Skeletal muscle tissue (tissue), 4 donors: ENCODE data around the gene DROSHA. TPM values are rescaled to one million over a fixed set of nuclear protein-coding genes. Genes with fewer than 3 reads are reported as not detected.
"Not testable (repeated sequence)": the region's sequence is repeated elsewhere in the genome, so short reads cannot be mapped to it uniquely, and the experiment has no call there.

Experiments used
- H3K27ac ChIP-seq: one replicate; pipeline ENCODE4 v1.7.0; 2013; ENCODE audit warnings: mild to moderate bottlenecking, low read depth, low read length, inconsistent platforms
- H3K27me3 ChIP-seq, 3 donors: one replicate each; pipeline ENCODE4 v1.7.0; 2013; ENCODE audit warnings: low read length in 3 of 3; ENCODE audit not compliant: control insufficient read depth in 3 of 3, insufficient read depth in 3 of 3
- H3K36me3 ChIP-seq, 3 donors: one replicate each; pipeline ENCODE4 v1.7.0; 2013; ENCODE audit warnings: low read length in 3 of 3; ENCODE audit not compliant: control insufficient read depth in 3 of 3, insufficient read depth in 3 of 3
- H3K4me1 ChIP-seq, 3 donors: one replicate each; pipeline ENCODE4 v1.7.0; 2013; ENCODE audit warnings: low read length in 3 of 3, mild to moderate bottlenecking in 3 of 3; ENCODE audit not compliant: control insufficient read depth in 3 of 3, insufficient read depth in 3 of 3
- H3K4me3 ChIP-seq, 3 donors: one replicate each; pipeline ENCODE4 v1.7.0; 2013; ENCODE audit warnings: low read length in 3 of 3
- H3K9ac ChIP-seq, 3 donors: one replicate each; pipeline ENCODE4 v1.7.0; 2013; ENCODE audit warnings: low read length in 3 of 3, mild to moderate bottlenecking in 3 of 3, moderate library complexity in 2 of 3, low read depth in 1 of 3
- H3K9me3 ChIP-seq, 3 donors: one replicate each; pipeline ENCODE4 v1.7.0; 2013; ENCODE audit warnings: low read length in 3 of 3; ENCODE audit not compliant: control insufficient read depth in 3 of 3
- total RNA-seq: library from RNA; depleted of rRNA; stranded (reverse); fragments of >200 nt; gene quantifications from one replicate; pipeline ENCODE4 v1.2.3, GENCODE V29; 2014
- donor health status: Osteomylitis.

The DROSHA gene
- 67.3 TPM for total RNA-seq

DNA sequence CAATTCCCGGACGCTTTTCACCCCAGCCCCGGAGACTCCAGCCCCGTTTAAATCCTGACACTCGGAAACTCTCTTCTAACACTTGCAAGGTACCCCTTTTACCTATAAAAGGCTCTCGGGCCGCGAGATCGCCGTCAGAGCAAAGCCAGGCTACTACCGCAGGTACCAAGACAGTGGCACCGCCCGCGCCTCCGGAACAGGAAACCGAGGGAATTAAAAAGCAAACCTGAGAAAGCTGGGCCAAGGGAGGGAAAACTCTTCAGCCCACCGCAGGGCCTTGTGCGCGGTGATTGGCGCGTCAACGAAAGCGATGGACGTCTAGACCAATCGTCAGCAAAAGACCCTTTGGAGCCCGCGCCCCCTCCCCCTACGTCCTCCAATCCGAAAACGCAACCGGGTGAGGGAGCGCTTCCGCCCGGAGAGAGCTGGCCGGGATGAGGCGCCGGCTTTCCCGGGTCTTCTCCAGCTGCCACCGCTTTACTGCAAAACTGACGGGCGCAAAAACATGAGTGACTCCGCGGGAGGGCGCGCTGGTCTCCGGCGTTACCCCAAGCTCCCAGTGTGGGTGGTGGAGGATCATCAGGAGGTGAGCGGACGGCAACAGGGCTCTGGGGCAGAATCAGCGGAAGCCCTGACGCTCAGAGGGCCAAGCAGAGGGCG lies at the start of gene DROSHA, which contains the start of gene C5orf22:
Gene DROSHA, minus strand, starts transcription at position 206 of the 660 bp plus-strand sequence. CDS start 3,034 bp downstream, outside the sequence.
Gene C5orf22, plus strand, starts transcription at position 414 of the 660 bp plus-strand sequence. Its CDS starts 92 bp downstream, at position 506.
- Histone ChIP-seq H3K36me3 (peaks cover 24 to 40% (median 33%) of the 10 kb centered on the region in 3 donors), H3K9ac (peak within 1 kb of the TSS; percentile 91 to 97 (median 95)), H3K4me3 (peak within 1 kb of the TSS; percentile 95 to 99 (median 98)), H3K4me1 (peaks cover 20 to 30% (median 29%) of the 10 kb centered on the region in 3 donors), H3K9me3 (no peaks in the 10 kb centered on the region), H3K27ac (peak within 1 kb of the TSS; percentile 72), H3K27me3 (no peaks in the 10 kb centered on the region)

GRCh38 chr5:31579558-31579957 lies 47.7 kb upstream of the DROSHA start:
- Histone ChIP-seq H3K9ac (no peak overlapping the region), H3K27me3 (peaks cover 0 to 4% (median 0%) of the 10 kb centered on the region in 3 donors), H3K4me1 (no peaks in the 10 kb centered on the region), H3K4me3 (no peak overlapping the region), H3K36me3 (no peaks in the 10 kb centered on the region), H3K27ac (no peak overlapping the region), H3K9me3 (no peaks in the 10 kb centered on the region)

GRCh38 chr5:31577438-31577837 lies 45.5 kb upstream of the DROSHA start:
- no peaks in the 10 kb centered on the region for H3K4me1 ChIP-seq
- H3K9ac ChIP-seq: no peak overlapping the region
- H3K4me3 ChIP-seq: no peak overlapping the region
- H3K9me3 ChIP-seq: no peaks in the 10 kb centered on the region
- H3K36me3 ChIP-seq: no peaks in the 10 kb centered on the region
- no peak overlapping the region for H3K27ac ChIP-seq
- H3K27me3 ChIP-seq: peaks cover 0 to 4% (median 0%) of the 10 kb centered on the region in 3 donors

DNA sequence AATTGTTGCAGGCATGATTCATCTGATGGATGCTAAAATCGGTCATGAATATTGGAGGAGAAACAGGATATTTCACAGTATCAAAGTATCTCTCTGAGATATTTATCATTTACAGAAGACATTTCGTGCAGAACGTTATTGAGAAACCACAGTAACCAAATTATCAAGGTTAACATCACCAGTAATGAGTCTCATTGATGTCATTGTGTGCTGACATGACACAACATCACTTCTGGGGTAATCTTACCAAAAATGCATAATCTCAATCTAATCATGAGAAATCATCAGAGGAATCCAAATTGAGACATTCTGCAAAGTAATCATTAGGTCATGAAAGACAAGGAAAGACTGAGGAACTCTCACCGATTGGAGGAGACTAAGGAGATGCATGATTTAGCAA lies 42.9 kb upstream of the DROSHA start:
- H3K4me1 ChIP-seq: no peaks in the 10 kb centered on the region

DNA sequence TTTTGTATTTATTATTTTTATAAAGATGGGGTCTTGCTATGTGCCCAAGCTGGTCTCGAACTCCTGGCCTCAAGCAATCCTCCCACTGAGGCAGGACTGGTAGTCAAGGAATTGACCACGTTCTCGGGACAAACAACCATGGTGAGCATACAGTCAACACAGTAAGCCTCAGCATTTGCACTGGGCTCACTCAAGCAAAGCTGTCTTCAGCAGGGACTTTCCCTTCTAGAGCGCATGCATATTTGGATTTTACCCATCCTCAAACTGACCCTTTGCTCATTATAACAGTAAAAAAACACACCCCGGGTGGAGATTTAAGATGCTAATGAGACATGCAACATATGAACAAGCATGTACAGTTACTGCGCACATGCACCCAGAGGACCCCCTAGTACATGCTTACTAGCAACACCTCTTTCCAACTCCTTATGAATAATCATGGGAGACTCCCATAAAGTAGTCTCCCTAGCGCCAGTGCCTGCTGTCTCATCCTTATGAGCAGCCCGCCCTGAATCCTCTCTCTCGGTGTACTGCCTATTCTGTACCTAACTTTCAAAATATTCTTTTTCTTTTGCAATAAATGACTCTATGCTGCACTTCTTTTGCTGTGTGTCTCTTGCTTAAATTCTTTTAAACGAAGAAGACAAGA lies 41.7 kb upstream of the DROSHA start:
- H3K27me3 ChIP-seq: peaks cover 0 to 2% (median 0%) of the 10 kb centered on the region in 3 donors
- H3K4me1 ChIP-seq: no peaks in the 10 kb centered on the region
- no peak overlapping the region for H3K4me3 ChIP-seq
- H3K36me3 ChIP-seq: no peaks in the 10 kb centered on the region
- no peak overlapping the region for H3K9ac ChIP-seq
- H3K9me3 ChIP-seq: no peaks in the 10 kb centered on the region
- no peak overlapping the region for H3K27ac ChIP-seq

More for the DNA sequence above, 42.9 kb upstream of the DROSHA start:
- Histone ChIP-seq H3K27me3 (peaks cover 0 to 2% (median 0%) of the 10 kb centered on the region in 3 donors), H3K9ac (no peak overlapping the region), H3K4me3 (no peak overlapping the region), H3K36me3 (no peaks in the 10 kb centered on the region), H3K27ac (no peak overlapping the region), H3K9me3 (no peaks in the 10 kb centered on the region)

DNA sequence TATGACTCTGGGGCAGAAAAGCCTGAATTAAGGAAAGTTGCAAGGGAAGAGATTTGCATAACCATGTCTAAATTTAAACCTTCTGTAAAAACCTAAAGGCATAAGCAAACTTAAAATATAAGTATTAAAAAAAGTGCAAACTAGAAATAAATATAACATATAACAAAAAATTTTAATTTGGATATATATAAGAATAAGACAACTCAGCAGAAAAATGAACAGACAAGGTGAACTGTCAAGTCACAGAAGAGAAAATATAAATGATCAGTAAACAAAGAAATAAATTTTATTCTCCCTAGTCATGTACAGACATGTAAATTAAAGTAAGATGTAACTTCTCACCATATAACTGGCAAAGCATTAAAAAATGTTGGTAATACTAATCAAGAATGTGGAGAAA lies 37.2 kb upstream of the DROSHA start:
- H3K27ac ChIP-seq: no peak overlapping the region
- no peak overlapping the region for H3K4me3 ChIP-seq
- no peaks in the 10 kb centered on the region for H3K36me3 ChIP-seq
- H3K9ac ChIP-seq: no peak overlapping the region
- H3K4me1 ChIP-seq: no peaks in the 10 kb centered on the region
- no peaks in the 10 kb centered on the region for H3K9me3 ChIP-seq
- peaks cover 0 to 2% (median 0%) of the 10 kb centered on the region in 3 donors for H3K27me3 ChIP-seq

DNA sequence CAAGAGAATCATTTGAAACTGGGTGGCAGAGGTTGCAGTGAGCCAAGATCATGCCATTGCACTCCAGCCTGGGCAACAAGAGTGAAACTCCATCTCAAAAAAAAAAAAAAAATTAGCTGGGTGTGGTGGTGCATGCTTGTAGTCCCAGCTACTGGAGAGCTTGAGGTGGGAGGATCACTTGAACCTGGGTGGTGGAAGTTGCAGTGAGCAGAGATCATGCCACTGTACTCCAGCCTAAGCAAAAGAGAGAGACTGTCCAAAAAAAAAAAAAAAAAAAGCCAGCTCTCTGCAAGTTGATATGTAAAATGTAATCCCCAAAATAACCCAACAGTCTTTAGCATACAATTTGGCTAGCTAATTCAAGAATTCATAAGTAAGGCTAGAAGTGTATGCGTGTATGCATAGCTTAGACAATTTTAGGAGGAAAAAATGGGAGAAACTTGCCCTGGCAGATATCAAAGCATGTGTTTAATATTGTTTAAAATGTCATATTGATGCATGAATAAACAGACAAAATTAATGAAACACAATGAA lies 36.5 kb upstream of the DROSHA start:
- H3K4me1 ChIP-seq: no peaks in the 10 kb centered on the region
- H3K27me3 ChIP-seq: peaks cover 0 to 2% (median 0%) of the 10 kb centered on the region in 3 donors
- no peak overlapping the region for H3K9ac ChIP-seq
- no peak overlapping the region for H3K27ac ChIP-seq
- H3K4me3 ChIP-seq: no peak overlapping the region
- no peaks in the 10 kb centered on the region for H3K36me3 ChIP-seq
- no peaks in the 10 kb centered on the region for H3K9me3 ChIP-seq

DNA sequence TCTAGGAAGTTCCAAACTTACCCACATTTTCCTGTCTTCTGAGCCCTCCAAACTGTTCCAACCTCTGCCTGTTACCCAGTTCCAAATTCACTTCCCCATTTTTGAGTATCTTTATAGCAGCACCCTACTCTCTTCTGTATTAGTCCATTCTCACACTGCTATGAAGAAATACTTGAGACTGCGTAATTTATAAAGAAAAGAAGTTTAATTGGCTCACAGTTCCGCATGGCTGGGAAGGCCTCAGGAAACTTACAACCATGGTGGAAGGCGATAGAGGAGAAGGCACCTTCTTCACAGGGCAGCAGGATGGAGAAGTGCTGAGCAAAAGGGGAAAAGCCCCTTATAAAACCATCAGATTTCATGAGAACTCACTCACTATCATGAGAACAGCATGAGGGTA lies 34.5 kb upstream of the DROSHA start:
- not testable (repeated sequence) for H3K9ac ChIP-seq, H3K27ac ChIP-seq, H3K36me3 ChIP-seq, H3K4me1 ChIP-seq, H3K9me3 ChIP-seq, H3K27me3 ChIP-seq, H3K4me3 ChIP-seq

- Histone ChIP-seq H3K36me3 (peaks cover 0 to 5% (median 0%) of the 10 kb centered on the region in 3 donors), H3K9me3 (no peaks in the 10 kb centered on the region), H3K9ac (no peak overlapping the region), H3K27ac (no peak overlapping the region), H3K4me1 (peaks cover 0 to 3% (median 0%) of the 10 kb centered on the region in 3 donors), H3K27me3 (no peaks in the 10 kb centered on the region), H3K4me3 (no peak overlapping the region)
These were observed 31.3 kb upstream of the DROSHA start for GRCh38 chr5:31563216-31563615.

GRCh38 chr5:31561946-31562345 lies 30.1 kb upstream of the DROSHA start:
- Histone ChIP-seq H3K36me3 (peaks cover 0 to 7% (median 0%) of the 10 kb centered on the region in 3 donors), H3K27me3 (no peaks in the 10 kb centered on the region), H3K9ac (no peak overlapping the region), H3K4me3 (no peak overlapping the region), H3K9me3 (no peaks in the 10 kb centered on the region), H3K27ac (no peak overlapping the region), H3K4me1 (peaks cover 0 to 3% (median 0%) of the 10 kb centered on the region in 3 donors)
